ENCODE results near the gene CX3CR1.

DNA sequence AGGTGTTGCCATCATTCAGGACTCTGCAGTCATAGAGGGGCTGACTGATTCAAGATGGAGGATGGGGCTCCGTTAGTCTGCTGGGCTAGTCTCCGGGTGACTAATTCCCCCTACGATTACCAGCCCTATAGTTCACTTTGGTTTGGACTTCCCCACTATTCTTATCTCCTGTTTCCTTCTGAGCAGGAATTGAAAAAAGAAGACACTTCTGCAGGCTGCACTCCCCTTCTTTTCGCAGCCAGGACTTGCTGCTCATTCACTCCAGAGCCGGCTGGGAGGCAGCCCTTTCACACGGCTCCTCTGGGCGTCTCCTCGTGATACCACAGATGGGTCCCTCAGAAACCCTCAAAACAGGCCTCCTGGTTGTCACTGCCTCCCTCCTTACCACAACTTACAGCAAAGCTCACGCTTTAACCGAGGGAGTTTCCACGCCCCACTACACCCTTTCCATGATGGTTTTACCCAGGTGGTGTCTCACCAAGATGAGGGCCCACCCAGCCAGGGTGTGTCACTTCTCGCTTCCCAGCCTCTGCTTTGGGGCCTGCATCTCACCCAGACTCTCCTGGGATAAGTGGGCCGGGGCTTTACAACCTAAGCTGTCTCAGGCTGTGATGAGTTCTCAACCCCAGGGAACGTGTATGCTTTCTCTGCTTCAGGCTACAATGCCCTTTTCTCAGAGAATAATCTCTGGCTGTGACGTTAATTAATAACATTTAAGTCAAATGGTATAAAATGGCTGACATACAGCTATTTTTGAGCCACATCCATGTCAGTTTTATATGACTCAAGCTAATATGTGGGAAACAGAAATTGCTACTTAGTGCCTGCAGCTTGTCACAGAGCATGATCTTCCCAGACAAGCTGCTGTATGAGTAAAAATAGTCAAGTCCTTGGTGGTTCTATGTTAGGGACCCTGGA is 11.9 kb downstream of the CX3CR1 start:
- TF ChIP-seq, protein P1, sequence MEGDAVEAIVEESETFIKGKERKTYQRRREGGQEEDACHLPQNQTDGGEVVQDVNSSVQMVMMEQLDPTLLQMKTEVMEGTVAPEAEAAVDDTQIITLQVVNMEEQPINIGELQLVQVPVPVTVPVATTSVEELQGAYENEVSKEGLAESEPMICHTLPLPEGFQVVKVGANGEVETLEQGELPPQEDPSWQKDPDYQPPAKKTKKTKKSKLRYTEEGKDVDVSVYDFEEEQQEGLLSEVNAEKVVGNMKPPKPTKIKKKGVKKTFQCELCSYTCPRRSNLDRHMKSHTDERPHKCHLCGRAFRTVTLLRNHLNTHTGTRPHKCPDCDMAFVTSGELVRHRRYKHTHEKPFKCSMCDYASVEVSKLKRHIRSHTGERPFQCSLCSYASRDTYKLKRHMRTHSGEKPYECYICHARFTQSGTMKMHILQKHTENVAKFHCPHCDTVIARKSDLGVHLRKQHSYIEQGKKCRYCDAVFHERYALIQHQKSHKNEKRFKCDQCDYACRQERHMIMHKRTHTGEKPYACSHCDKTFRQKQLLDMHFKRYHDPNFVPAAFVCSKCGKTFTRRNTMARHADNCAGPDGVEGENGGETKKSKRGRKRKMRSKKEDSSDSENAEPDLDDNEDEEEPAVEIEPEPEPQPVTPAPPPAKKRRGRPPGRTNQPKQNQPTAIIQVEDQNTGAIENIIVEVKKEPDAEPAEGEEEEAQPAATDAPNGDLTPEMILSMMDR (IDR thresholded peaks at IDR 0.05; ENCODE audit: insufficient read depth, low read length): no peak
- TF ChIP-seq POLR2AphosphoS5 (IDR thresholded peaks at IDR 0.05; ENCODE audit: low read depth): no peak
- TF ChIP-seq, protein P2, sequence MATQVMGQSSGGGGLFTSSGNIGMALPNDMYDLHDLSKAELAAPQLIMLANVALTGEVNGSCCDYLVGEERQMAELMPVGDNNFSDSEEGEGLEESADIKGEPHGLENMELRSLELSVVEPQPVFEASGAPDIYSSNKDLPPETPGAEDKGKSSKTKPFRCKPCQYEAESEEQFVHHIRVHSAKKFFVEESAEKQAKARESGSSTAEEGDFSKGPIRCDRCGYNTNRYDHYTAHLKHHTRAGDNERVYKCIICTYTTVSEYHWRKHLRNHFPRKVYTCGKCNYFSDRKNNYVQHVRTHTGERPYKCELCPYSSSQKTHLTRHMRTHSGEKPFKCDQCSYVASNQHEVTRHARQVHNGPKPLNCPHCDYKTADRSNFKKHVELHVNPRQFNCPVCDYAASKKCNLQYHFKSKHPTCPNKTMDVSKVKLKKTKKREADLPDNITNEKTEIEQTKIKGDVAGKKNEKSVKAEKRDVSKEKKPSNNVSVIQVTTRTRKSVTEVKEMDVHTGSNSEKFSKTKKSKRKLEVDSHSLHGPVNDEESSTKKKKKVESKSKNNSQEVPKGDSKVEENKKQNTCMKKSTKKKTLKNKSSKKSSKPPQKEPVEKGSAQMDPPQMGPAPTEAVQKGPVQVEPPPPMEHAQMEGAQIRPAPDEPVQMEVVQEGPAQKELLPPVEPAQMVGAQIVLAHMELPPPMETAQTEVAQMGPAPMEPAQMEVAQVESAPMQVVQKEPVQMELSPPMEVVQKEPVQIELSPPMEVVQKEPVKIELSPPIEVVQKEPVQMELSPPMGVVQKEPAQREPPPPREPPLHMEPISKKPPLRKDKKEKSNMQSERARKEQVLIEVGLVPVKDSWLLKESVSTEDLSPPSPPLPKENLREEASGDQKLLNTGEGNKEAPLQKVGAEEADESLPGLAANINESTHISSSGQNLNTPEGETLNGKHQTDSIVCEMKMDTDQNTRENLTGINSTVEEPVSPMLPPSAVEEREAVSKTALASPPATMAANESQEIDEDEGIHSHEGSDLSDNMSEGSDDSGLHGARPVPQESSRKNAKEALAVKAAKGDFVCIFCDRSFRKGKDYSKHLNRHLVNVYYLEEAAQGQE (IDR thresholded peaks at IDR 0.05; ENCODE audit: insufficient replicate concordance, low read depth): no peak
- no peak for TF ChIP-seq GABPA (IDR thresholded peaks at IDR 0.05; ENCODE audit: low read depth)
